Mesenteric fat pad (tissue), 1 donor: ENCODE measurements around the gene TRIM37. TPM values are rescaled to one million over a fixed set of nuclear protein-coding genes. Genes with fewer than 3 reads are reported as not detected.
A peak's percentile ranks its signal among the peaks of the same experiment; 100 is the strongest.
"Not testable (repeated sequence)": the region's sequence is repeated elsewhere in the genome, so short reads cannot be mapped to it uniquely, and the experiment has no call there.

Source experiments
- DNase-seq: peaks from one replicate; pipeline ENCODE4 v3.0.0-alpha.2; 2020; ENCODE audit warnings: low spot score
- long read RNA-seq: library from polyadenylated mRNA; unstranded; transcript quantifications from one replicate; pipeline ENCODE4 v2.0.0, GENCODE V29; 2020
- total RNA-seq: library from RNA; stranded (reverse); fragmentation: NEBNext Ultra II Directional; extraction: Animal tissue kit (Norgen Biotek cat#: 25700); gene quantifications from one replicate; pipeline ENCODE4 v1.2.1, GENCODE V29; 2021
- donor health status: DM: yes; HTN: yes; CAD: no.

TRIM37 gene, protein sequence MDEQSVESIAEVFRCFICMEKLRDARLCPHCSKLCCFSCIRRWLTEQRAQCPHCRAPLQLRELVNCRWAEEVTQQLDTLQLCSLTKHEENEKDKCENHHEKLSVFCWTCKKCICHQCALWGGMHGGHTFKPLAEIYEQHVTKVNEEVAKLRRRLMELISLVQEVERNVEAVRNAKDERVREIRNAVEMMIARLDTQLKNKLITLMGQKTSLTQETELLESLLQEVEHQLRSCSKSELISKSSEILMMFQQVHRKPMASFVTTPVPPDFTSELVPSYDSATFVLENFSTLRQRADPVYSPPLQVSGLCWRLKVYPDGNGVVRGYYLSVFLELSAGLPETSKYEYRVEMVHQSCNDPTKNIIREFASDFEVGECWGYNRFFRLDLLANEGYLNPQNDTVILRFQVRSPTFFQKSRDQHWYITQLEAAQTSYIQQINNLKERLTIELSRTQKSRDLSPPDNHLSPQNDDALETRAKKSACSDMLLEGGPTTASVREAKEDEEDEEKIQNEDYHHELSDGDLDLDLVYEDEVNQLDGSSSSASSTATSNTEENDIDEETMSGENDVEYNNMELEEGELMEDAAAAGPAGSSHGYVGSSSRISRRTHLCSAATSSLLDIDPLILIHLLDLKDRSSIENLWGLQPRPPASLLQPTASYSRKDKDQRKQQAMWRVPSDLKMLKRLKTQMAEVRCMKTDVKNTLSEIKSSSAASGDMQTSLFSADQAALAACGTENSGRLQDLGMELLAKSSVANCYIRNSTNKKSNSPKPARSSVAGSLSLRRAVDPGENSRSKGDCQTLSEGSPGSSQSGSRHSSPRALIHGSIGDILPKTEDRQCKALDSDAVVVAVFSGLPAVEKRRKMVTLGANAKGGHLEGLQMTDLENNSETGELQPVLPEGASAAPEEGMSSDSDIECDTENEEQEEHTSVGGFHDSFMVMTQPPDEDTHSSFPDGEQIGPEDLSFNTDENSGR
- total RNA-seq = 16.0 TPM
- long read RNA-seq, partial matches to known transcripts = 9 of 12 reads
- long read RNA-seq, other reads (novel, unspliced or antisense) = 3 of 12 reads

DNA sequence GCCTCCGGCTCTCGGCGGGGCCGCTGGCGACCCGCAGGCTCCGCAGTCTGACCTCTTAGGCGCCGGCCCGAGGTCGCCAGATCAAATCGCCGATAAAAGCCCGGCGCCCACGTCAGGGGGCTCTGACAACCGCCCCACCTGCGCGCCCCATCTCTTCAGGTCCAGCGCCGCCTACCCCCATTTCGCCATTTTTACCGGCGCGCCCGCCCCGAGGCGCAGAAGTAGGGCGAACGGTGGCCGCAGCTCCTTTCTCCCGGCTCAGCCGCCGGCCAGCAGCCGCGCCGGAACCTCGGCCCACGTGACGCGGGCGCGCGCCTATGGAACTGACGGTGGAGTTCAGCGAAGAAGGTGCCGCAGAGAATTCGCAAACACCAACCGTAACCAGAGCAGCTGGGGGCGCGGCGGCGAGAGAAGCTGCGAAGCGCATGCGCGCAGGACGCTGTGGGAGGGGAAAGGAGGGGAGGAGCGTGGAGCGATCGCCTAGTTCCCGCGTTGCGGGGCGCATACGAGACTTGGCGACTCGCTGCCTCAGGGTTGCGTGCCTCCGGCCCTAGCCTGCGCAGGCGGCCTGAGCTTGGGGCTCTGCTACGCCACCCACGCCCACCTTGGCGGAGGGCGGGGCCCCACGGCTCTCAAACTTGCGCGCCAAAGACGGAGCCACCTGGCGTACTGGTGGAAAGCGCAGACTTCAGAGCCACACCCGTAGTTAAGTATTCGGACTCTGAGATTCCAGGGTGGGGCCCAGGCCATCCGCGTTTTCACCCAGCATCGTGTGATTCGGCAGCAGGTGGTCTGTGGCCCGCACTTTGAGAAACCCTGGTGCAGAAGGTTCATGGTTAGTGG lies at the start of gene TRIM37:
TRIM37 (minus strand) TSS at position 418 of the 843 bp plus-strand sequence. CDS start 419 bp downstream, outside the sequence.
- DNase-seq = peak; percentile 100

DNA sequence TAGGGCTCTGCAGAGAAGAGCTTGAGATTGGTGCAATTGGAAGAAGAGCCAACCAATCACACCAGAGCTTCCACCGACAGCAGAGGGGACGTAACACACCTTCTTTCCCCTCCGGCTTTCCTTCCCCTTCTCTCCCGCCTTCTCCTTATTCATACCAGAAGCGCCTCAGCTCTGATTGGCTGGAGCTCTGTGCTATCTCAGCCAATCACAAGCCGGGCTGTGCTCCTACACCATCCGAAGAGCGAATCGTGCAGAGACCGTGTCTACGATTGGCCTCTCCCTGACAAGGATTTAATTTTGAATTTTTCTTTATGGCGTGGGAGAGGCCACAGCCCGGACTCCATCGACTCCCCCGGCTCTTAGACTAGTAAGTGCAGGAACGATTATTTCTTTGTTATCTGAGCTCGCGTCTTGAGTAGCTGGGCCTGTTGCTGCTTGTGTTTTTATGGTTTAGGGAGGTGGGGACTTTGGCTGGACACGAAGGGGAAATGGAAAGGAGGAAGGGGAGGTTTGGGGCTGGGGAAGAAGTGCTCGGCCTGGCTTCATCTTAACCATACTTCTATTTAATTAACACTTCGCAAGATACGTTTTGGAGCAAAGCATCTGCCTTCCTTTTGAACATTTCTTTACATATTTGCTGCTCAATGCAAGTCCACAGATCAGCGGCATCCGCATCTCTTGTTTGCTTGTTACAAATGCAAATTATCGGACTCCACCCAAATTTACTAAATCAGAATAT lies 48.9 kb upstream of the TRIM37 start, which contains the start of gene PRR11:
PRR11 (plus strand) TSS at position 308 of the 739 bp plus-strand sequence. CDS start 14,007 bp downstream, outside the sequence.
- peak; percentile 93 for DNase-seq

DNA sequence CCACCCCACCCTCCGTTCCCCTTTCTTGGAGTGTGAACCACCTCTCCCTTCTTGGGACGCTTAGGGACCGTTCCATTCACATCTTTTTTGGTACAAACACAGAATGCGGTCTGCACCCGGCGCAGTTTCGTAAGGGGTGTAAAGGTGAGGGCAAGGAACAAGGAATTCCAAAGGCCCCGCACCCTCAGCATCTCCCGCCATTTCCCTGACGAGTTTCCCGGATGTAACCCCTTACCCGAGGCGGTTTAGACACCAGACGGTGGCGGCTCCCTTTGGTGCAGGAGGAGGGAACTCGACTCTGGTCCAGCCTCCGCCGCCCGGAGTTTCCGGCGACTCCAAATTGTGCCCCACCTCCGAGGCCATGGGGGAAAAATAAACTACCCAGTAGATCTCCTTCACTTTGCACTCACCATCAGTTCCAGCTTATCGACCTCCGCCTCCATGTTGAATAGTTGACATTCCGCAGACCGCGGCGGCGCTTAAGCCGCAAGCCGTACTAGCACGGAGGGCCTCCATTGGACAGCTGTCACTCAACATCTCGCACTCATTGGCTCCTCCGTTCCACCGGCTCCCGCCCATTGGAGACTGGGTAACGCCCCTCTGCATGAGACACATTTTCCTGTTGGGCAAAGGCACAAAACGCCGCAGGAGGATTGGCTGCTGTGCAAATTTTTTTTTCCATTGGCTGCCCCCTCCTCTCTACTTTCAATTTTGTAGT lies 48.2 kb upstream of the TRIM37 start, which contains the start of gene SKA2:
SKA2 (minus strand) TSS at position 466 of the 718 bp plus-strand sequence; CDS start at position 443, 23 bp downstream.
- peak; percentile 97 for DNase-seq

DNA sequence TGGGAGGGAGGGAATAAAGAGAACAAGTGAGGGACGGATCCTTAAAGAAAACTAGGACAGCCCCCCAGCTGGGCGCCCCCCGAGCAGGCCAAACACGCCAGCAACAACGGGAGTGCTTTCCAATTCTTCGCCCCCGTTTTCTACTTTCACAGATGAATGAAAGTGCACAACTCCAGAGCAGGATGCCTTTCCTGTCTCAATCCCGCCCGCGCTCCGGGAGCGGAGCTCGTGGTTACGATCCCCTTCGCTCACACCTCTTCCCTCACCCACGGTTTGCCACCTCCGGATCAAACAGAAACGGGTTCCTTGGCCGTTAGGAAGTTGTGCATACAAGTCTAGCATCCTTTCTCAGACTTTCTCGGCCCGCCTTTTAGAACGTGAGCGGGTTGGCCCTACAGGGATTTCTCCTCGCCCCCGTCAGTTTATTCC lies 47.6 kb upstream of the TRIM37 start:
- DNase-seq = no peak

DNA sequence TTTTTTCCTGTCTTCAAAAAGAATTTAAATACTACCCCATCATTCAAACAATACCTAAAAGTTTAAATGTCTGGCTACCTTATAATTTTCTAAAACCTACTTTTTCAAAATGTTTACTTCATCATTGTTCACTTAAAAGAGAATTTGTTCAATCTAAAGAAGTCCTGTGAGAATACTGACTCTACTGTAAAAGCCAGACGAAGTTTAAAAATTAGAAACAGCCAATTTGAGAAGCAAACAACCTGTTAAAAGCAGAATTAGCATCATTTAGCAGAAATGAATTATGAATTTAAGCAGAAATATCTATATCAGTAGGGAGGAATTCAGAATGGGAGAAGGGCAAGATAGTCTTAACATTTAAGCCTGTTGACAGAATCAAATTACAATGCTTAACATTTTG lies 46.2 kb upstream of the TRIM37 start:
- no peak for DNase-seq

DNA sequence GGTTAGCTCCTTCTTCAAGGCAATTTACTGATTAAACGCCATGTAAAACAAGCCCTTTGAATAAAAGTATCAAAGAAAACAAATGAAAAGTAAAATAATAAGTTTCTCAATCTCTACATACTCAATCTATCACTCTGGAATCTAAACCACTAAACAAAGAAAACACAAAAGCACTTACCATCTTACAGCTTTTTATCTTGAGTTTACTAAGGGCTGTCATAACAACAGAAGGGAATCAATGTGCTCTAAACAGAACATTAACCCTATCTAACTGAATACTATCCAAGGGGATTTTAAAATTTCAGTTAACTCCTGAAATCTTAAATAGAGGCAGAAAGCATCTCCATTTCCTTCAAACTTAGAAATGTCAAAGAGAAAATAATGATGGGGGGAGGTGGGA lies 44.9 kb upstream of the TRIM37 start:
- no peak for DNase-seq

DNA sequence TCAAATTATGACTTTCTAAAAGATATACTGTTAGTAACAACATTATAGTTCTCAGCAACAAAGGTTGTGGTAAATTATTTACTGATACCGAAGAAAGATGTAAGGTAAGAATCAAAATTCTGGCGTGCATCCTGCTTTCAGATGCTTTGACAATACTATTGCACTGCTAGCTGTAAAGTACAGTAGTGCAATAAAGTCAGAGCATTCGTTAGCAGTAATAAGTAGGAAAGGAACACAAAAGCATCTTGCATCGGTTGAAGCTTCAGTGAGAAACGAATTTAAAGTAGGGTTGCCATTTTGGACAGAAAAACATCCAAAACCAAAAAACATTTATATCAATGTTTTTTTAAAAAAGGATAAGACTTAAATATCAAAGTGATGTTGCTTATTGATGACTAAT lies 44.3 kb upstream of the TRIM37 start:
- DNase-seq = no peak

DNA sequence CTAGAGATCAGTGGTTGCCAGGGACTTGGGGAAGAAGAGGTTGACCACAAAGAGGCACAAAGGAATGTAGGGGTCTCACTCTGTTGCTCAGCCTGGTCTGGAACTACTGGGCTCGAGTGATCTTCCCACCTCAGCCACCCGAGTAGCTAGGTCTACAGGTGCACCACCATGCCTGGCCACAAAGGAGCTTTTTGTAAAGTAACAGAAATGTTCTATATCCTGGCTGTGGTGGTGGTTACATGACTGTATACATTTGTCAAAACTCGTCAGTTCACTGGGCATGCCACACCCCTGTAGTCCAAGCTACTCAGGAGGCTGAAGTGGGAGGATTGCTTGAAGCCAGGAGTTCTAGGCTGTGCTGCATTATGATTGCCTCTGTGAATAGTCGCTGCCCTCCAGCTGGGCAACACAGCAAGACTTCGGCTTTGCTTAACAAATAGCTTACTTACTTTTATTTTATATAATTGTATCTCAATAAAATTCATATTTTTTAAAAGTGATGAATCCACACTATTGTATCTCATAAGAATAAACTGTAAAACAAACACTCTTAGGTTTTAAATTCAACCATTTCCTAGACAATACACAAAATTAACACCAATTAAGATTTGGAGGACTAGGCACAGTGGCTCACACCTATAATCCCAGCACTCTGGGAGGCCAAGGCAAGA lies 43.3 kb upstream of the TRIM37 start:
- DNase-seq = no peak

DNA sequence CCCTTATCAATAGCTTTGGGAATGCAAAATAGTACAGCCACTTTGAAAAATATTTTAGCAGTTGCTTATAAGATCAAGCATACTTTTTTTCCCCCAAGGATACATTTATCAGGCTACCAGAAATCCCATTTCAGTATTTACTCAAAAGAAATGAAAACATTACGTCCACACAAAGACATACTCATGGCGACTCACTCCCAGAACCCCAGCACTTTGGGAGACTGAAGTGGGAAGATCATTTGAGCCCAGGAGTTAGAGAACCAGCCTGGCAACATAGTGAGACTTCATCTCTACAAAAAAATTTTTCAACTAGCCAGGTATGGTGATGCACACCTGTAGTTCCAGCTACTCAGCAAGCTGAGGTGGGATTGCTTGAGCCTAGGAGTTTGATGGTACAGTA lies 42.4 kb upstream of the TRIM37 start:
- DNase-seq = no peak

DNA sequence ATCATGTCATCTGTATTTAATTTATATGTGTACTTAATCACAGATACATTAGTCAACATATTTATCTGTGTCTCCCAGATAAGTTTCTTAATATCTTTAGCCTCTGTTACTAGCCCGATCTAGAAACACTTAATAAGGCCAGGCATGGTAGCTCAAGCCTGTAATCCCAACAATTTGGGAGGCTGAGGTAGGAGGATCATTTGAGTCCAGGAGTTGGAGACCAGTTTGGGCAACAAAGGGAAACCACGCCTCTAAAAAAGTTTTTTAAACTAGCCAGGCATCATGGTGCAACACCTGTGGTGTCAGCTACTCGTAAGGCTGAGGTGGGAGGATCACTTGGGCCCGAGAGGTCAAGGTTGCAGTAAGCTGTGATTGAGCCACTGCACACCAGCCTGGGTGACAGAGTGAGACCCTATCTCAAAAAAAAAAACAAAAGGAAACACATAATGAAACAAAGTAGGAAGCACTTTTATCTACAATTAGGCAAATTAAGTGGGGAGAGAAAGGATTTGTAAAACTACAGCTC lies 39.0 kb upstream of the TRIM37 start:
- no peak for DNase-seq

DNA sequence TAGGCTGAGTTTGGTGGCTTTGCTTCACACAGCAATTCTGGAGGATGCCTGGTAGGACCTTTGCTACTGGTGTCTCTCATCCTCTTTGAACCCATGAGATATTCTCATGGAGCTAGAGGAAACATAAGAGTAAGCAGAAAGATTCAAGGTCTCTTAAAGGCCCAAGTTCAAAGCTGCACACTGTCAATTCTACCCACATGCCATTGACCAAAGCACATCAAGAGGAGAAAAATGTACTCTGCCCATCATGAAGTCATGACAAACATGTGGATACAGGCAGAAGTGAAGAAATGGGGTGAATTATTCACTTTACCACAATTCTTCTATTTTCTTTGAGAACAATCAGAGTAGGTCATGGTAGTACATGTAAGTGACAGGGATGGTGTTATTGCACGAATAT lies 35.2 kb upstream of the TRIM37 start:
- no peak for DNase-seq

DNA sequence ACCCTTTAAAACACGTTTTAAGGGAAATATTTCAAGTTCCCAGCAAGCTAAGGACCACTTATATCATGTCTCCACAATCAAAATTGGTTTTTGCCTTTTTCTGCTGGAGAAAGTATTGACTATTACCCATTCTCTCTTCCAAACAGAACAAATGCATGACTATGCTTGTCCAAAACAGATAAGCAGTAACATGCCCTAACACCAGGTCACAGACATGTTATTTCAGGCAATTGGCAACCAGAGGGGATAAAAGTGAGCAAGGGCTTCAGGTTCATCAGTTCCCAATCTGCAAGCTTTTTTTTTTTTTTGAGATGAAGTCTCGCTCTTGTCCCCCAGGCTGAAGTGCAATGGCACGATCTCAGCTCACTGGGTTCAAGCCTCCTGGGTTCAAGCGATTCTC lies 33.3 kb upstream of the TRIM37 start:
- DNase-seq = no peak

DNA sequence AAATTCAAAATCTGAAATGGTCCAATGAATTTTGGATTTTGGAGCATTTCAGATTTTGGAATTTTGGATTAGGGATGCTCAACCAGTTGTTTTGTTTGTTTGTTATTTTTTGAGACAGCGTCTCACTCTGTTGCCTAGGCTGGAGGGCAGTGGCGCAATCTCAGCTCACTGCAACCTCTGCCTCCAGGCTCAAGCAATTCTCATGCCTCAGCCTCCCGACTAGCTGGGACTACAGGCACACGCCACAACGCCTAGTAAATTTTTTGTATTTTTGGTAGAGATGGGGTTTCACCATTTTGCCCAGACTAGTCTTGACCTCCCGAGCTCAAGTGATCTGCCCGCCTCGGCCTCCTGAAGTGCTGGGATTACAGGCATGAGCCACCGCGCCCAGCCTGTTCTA lies 31.7 kb upstream of the TRIM37 start:
- DNase-seq = not testable (repeated sequence)

DNA sequence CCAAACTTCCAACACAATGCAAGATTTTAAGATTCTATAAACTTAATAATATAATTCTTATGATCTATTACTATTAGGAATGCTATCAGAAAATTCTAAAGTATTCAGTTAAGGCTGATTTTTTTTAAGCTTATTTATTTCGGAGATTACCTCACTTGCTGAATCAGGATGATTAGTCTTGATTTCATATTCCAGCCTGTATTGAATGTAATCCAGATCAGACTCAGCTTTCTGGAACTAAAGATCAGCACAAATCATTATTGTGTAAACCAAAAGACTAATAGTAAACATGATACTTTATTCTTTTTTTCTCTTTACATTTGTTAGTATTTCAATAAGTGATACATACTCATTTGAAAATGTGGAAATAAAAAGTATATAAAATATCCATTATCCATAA lies 24.5 kb upstream of the TRIM37 start:
- no peak for DNase-seq

DNA sequence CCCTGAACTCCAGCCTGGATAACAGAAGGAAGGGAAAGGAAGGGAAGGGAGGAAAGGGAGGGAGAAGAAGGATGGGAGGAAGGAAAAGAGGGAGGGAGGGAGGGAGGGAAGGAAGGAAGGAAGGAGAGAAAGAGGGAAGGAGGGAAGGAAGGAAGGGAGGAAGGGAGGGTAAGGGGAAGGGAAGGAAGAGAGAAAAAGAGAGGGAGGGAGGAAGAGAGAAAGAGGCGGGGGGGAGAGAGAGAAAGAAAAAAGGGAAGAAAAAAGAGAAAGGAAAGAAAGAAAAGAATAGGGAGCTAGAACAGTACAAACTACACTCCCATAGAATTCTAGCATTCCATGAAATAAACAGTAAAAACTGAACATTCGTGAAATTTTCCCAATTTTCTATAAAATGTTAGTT lies 23.1 kb upstream of the TRIM37 start:
- no peak for DNase-seq

DNA sequence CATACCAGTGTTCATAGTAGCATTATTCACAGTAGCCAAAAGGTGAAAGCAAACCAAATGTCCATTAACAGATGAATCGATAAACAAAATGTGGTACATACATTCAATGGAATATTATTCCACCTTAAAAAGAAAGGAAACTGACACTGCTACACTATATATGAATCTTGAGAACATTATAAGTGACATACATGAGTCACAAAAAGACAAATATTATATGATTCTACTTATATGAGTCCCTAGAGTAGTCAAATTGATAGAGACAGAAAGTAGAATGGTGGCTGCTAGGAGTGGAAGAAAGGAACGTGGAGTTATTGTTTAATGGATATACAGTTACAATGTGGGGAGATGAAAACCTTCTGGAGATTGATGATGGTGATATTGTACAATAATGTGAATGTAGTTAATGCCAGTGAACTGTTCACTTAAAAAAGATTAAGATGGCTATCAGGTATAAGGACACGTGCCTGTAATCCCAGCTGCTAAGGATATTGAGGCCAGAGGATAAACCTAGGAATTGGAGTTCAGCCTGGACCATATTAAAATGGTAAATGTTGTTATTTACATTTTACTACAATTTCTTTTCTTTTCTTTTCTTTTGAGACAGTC lies 20.2 kb upstream of the TRIM37 start:
- DNase-seq = no peak

DNA sequence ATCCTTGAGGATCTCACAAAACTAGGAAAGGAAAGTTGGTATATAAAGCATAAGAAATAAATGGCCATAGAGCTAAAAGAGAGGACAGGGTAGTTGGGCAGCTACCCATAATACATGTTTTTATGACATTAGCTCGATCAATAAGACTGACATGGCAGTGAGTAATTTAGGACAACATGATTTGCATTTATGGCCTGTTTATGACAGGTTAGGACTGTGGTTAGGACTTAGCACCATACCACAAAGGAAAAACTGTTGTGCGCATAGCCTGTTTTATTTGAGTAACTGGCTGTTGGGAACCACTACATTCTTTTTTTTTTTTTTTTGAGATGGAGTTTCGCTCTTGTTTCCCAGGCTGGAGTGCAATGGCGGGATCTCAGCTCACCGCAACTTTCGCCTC lies 18.0 kb upstream of the TRIM37 start:
- no peak for DNase-seq

DNA sequence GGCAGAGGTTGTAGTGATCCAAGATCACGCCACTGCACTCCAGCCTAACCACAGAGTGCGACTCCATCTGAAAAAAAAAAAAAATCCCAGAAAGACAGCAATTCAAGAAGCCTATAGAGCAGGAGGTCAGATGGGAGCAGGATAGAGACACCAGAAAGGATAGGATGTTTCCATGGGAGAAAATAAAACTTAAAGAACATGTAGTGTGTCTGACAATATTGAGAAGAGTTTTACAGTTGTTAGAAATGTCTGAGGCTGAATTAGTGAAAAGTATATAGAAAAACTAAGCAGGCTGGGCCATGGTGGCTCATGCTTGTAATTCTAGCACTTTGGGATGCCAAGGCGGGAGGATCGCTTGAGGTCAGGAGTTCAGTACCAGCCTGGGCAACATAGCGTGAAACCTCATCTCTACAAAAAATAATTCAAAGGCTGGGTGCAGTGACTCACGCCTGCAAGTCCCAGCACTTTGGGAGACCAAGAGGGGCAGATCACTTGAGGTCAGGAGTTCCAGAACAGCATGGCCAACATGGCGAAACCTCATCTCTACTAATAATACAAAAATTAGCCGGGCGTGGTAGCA lies 15.3 kb upstream of the TRIM37 start:
- no peak for DNase-seq
